ENCODE data around the gene ITPR2. TPM values are rescaled to one million over a fixed set of nuclear protein-coding genes. Genes with fewer than 3 reads are reported as not detected.

The ITPR2 gene
- total RNA-seq, 4 donors from 2014 or later: 34.1 to 53.0 (median 41.0) TPM

- no peak for TF ChIP-seq CTCF (IDR thresholded peaks at IDR 0.05; ENCODE audit: low read depth)
Observed at GRCh38 chr12:26838888-26839416, 6.0 kb upstream of the ITPR2 start.

- TF ChIP-seq CTCF (IDR thresholded peaks at IDR 0.05; ENCODE audit: low read depth): no peak
Observed at GRCh38 chr12:26836201-26836600, 3.2 kb upstream of the ITPR2 start.

- TF ChIP-seq CTCF (IDR thresholded peaks at IDR 0.05; ENCODE audit: low read depth): no peak
Observed at GRCh38 chr12:26833743-26834490, 923 bp upstream of the ITPR2 start.

GRCh38 chr12:26831951-26832821 is 808 bp downstream of the ITPR2 start:
- TF ChIP-seq CTCF (IDR thresholded peaks at IDR 0.05; ENCODE audit: low read depth): no peak

- no peak for TF ChIP-seq CTCF (IDR thresholded peaks at IDR 0.05; ENCODE audit: low read depth)
Observed at GRCh38 chr12:26830783-26831551, 2.0 kb downstream of the ITPR2 start.

- no peak for TF ChIP-seq CTCF (IDR thresholded peaks at IDR 0.05; ENCODE audit: low read depth)
Observed at GRCh38 chr12:26830363-26830762, 2.6 kb downstream of the ITPR2 start.
